HG02970 (cell line): ENCODE results near the gene NPAS1.
"Not testable (repeated sequence)": the region's sequence is repeated elsewhere in the genome, so short reads cannot be mapped to it uniquely, and the experiment has no call there.

Source experiments
- ATAC-seq: cut with Tn5 transposase; IDR thresholded peaks from one replicate; pipeline ENCODE4 v1.9.1; 2021; ENCODE audit warnings: mild to moderate bottlenecking, moderate library complexity, moderate number of reproducible peaks; ENCODE audit not compliant: unreplicated experiment, low FRiP score

The NPAS1 gene

GRCh38 chr19:47073574-47073973 is 53.9 kb downstream of the NPAS1 start:
- no peak for ATAC-seq

GRCh38 chr19:47074621-47075020 is 55.0 kb downstream of the NPAS1 start:
- no peak for ATAC-seq

GRCh38 chr19:47075179-47075810 is 55.7 kb downstream of the NPAS1 start:
- no peak for ATAC-seq

GRCh38 chr19:47075941-47076340 is 56.3 kb downstream of the NPAS1 start:
- no peak for ATAC-seq

GRCh38 chr19:47078351-47078750 is 58.7 kb downstream of the NPAS1 start:
- ATAC-seq, result not testable (repeated sequence)

GRCh38 chr19:47081095-47081494 is 61.5 kb downstream of the NPAS1 start:
- ATAC-seq, result no peak

GRCh38 chr19:47082493-47082892 is 62.9 kb downstream of the NPAS1 start:
- no peak for ATAC-seq

- no peak for ATAC-seq
These were observed 65.3 kb downstream of the NPAS1 start for GRCh38 chr19:47084879-47085439.

- no peak for ATAC-seq
These were observed 66.6 kb downstream of the NPAS1 start for GRCh38 chr19:47086280-47086679.

GRCh38 chr19:47089767-47090350 is 70.2 kb downstream of the NPAS1 start:
- no peak for ATAC-seq

- ATAC-seq, result no peak
These were observed 73.6 kb downstream of the NPAS1 start for GRCh38 chr19:47093254-47093653.

- no peak for ATAC-seq
These were observed 74.2 kb downstream of the NPAS1 start for GRCh38 chr19:47093841-47094240.

GRCh38 chr19:47094557-47095475 is 75.2 kb downstream of the NPAS1 start:
- ATAC-seq, result no peak
